B cell (primary cell): ENCODE data around the gene CSTF1.

Source experiments
- EZH2 ChIP-seq: IDR thresholded peaks from 2 replicates; pipeline ENCODE4 v1.6.1; 2012; ENCODE audit warnings: borderline replicate concordance, low read depth, mild to moderate bottlenecking, moderate library complexity, low read length; ENCODE audit not compliant: insufficient read depth, poor library complexity, severe bottlenecking
- TF ChIP-seq, protein P1 (sequence below): fragments of 200-600 bp; IDR thresholded peaks from one replicate; pipeline ENCODE4 v1.8.0; 2022; ENCODE audit warnings: antibody characterized with exemption, mild to moderate bottlenecking

DNA sequence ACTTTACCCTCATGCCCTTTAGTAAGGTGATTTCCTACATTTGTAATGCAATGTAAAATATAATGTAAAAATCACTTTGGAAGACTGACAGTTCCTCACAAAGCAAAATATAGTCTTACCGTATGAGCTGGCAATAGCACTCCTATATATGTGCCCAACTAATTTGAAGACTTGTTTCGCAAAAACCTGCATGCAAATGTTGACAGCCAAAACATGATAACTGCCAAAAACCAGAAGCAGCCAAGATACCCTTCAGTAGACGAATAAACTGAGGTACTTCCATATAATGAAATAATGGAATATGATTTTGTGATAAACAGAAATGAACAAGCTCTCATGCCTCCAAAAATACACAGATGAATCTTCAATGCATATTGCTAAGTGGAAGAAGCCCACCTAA is 14.1 kb upstream of the CSTF1 start:
- TF ChIP-seq, protein P1, sequence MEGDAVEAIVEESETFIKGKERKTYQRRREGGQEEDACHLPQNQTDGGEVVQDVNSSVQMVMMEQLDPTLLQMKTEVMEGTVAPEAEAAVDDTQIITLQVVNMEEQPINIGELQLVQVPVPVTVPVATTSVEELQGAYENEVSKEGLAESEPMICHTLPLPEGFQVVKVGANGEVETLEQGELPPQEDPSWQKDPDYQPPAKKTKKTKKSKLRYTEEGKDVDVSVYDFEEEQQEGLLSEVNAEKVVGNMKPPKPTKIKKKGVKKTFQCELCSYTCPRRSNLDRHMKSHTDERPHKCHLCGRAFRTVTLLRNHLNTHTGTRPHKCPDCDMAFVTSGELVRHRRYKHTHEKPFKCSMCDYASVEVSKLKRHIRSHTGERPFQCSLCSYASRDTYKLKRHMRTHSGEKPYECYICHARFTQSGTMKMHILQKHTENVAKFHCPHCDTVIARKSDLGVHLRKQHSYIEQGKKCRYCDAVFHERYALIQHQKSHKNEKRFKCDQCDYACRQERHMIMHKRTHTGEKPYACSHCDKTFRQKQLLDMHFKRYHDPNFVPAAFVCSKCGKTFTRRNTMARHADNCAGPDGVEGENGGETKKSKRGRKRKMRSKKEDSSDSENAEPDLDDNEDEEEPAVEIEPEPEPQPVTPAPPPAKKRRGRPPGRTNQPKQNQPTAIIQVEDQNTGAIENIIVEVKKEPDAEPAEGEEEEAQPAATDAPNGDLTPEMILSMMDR, result no peak
- TF ChIP-seq EZH2, result no peak
